ENCODE data around the gene BACH2.

DNA sequence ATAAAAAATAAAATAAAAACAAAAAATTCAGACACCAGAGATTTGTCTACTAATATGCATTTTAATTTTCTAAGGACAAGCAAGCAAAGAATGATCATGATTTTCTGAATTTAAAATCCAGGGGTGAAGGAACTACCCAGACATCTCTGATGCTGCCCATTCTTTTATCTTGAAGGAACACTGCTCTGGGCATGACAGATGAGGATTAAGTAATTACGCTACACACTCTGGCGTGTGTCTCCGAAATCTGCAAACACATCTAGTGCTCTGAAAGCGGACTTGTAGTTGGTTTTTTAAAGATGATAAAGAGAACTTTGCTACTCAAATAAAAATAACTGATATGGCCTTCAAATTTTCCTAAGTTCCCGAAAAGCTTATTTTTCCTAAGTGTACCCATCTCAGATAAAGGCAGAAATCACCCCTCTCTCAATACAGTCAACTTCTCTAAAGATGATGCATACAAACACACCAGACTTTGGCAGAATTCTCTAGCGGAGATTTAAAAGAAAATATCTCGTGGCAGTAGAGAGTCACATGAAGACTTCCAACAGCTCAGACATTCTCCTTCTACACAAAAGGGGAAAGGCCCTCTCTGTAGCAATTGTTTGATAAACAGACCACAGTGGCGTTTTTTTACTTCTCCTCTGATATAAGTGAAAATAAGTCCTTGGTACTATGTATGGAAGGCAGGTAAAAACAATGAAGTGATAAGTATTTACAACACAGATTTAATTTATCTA is 133.8 kb downstream of the BACH2 start:
- TF ChIP-seq CTCF (IDR thresholded peaks at IDR 0.05; ENCODE audit: poor library complexity, severe bottlenecking) (no peak), RAD21 (conservative IDR thresholded peaks at IDR 0.05) (no peak), POLR2AphosphoS5 (IDR thresholded peaks at IDR 0.05) (no peak), TAF1 (IDR thresholded peaks at IDR 0.05; ENCODE audit: low read depth) (no peak), EZH2 (IDR thresholded peaks at IDR 0.05; ENCODE audit: borderline replicate concordance, insufficient read depth, low read length, poor library complexity, severe bottlenecking) (no peak)
